ENCODE results near the gene TRIM63. TPM values are rescaled to one million over a fixed set of nuclear protein-coding genes. Genes with fewer than 3 reads are reported as not detected.

Gene TRIM63
- total and polyA plus RNA-seq, 7 donors: 74.2 to 2,937 (median 541) TPM

- 87 to 95% (median 94%) methylated on average over 2 of the region's 2 CpGs for WGBS, 3 donors
- no peak for DNase-seq
Measured at GRCh38 chr1:26015358-26015757, 52.1 kb downstream of the TRIM63 start.

GRCh38 chr1:26014179-26014578, 53.3 kb downstream of the TRIM63 start:
- ATAC-seq: no peak
- no peak for DNase-seq
- 91 to 96% (median 92%) methylated on average over 2 of the region's 2 CpGs for WGBS, 3 donors
- Histone ChIP-seq H3K27ac (no peak overlapping the region), H3K4me3 (no peak overlapping the region), H3K36me3 (ENCODE audit: insufficient read depth in 1 of 2, low read depth in 1 of 2) (peaks cover 0 to 6% of the 10 kb centered on the region in 2 donors), H3K4me1 (peaks cover 19% of the 10 kb centered on the region), H3K9me3 (no peaks in the 10 kb centered on the region), H3K27me3 (ENCODE audit: insufficient read depth in 3 of 3, low read length in 2 of 3) (no peaks in the 10 kb centered on the region)
- TF ChIP-seq, protein P1, sequence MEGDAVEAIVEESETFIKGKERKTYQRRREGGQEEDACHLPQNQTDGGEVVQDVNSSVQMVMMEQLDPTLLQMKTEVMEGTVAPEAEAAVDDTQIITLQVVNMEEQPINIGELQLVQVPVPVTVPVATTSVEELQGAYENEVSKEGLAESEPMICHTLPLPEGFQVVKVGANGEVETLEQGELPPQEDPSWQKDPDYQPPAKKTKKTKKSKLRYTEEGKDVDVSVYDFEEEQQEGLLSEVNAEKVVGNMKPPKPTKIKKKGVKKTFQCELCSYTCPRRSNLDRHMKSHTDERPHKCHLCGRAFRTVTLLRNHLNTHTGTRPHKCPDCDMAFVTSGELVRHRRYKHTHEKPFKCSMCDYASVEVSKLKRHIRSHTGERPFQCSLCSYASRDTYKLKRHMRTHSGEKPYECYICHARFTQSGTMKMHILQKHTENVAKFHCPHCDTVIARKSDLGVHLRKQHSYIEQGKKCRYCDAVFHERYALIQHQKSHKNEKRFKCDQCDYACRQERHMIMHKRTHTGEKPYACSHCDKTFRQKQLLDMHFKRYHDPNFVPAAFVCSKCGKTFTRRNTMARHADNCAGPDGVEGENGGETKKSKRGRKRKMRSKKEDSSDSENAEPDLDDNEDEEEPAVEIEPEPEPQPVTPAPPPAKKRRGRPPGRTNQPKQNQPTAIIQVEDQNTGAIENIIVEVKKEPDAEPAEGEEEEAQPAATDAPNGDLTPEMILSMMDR (IDR thresholded peaks at IDR 0.05): no peak
- intact Hi-C loops (cut with DNase I): no loop called here

More at GRCh38 chr1:26015358-26015757, 52.1 kb downstream of the TRIM63 start:
- no peaks in the 10 kb centered on the region for H3K9me3 ChIP-seq
- peaks cover 0 to 6% of the 10 kb centered on the region in 2 donors for H3K36me3 ChIP-seq (ENCODE audit: insufficient read depth in 1 of 2, low read depth in 1 of 2)
- peak in 1 of 4 donors; percentile 16 for ATAC-seq
- no peak overlapping the region for H3K27ac ChIP-seq
- H3K4me1 ChIP-seq: peaks cover 19% of the 10 kb centered on the region
- H3K27me3 ChIP-seq (ENCODE audit: insufficient read depth in 3 of 3, low read length in 2 of 3): no peaks in the 10 kb centered on the region
- no peak overlapping the region for H3K4me3 ChIP-seq
- intact Hi-C loops (cut with DNase I): no loop called here
- TF ChIP-seq, protein P1 (IDR thresholded peaks at IDR 0.05): no peak

DNA sequence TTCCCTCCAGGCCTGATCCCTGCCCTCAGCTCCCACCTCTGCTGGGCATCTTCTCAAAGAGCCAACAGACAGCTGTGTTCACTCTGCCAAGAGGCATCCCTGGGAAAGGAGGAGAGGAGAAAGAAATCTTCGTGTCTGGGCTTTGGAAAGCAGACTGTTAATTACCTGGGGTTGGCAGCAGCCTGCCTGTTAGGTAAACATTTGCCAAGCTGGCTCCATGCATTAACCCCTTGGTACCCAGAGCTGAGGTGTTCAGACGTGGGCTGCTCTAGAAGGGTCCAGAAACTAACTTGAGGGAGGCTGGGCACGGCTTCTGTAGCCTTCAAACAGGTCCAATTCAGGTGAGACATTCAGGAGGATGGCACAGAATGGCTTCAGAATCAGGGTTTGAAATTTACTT, 54.6 kb downstream of the TRIM63 start:
- Histone ChIP-seq H3K36me3 (ENCODE audit: insufficient read depth in 1 of 2, low read depth in 1 of 2) (peaks cover 0 to 6% of the 10 kb centered on the region in 2 donors), H3K4me1 (peaks cover 14% of the 10 kb centered on the region), H3K27me3 (ENCODE audit: insufficient read depth in 3 of 3, low read length in 2 of 3) (no peaks in the 10 kb centered on the region), H3K27ac (no peak overlapping the region), H3K4me3 (no peak overlapping the region), H3K9me3 (no peaks in the 10 kb centered on the region)
- DNase-seq (no peak), ATAC-seq (no peak)
- 66 to 75% (median 73%) methylated on average over 3 of the region's 3 CpGs for WGBS, 3 donors
- TF ChIP-seq, protein P1 (IDR thresholded peaks at IDR 0.05): no peak
- intact Hi-C loops (cut with DNase I): no loop called here

- WGBS, 3 donors: 73 to 83% (median 78%) methylated on average over 3 of the region's 3 CpGs
- Histone ChIP-seq H3K27ac (no peak overlapping the region), H3K4me1 (no peaks in the 10 kb centered on the region), H3K27me3 (ENCODE audit: insufficient read depth in 3 of 3, low read length in 2 of 3) (no peaks in the 10 kb centered on the region), H3K4me3 (no peak overlapping the region), H3K36me3 (ENCODE audit: insufficient read depth in 1 of 2, low read depth in 1 of 2) (peaks cover 0 to 6% of the 10 kb centered on the region in 2 donors), H3K9me3 (no peaks in the 10 kb centered on the region)
- TF ChIP-seq, protein P1 (IDR thresholded peaks at IDR 0.05): no peak
- ATAC-seq (no peak), DNase-seq (no peak)
- intact Hi-C loops (cut with DNase I): no loop called here
Measured at GRCh38 chr1:26010825-26011224, 56.6 kb downstream of the TRIM63 start.

DNA sequence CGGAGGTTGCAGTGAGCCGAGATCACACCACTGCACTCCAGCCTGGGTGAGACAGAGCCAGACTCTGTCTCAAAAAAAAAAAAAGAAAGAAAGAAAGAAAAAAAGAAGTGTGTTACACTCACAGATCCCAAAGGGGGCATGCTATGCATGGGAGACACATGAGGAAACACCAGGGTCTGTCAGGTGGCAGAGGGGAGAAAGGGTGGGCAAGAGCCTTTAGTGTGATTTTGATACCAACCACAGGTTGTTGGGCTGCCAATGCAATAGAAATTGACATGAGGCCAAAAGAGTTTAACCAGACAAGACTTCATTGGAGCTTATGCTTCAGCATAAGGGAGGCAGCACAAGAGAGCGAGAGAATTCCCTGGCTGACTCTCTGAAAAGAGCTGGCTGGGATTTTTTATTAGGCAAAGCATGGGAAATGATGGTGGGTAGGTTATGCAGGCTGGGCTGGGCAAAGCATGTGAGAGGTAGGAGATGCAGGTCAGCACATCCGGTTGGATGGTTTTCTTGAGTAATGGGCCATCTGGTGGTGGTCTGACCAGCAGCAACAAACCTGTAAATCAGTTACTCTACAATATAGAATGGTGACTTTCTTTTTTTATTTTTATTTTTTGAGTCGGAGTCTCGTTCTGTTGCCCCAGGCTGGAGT, 57.5 kb downstream of the TRIM63 start:
- DNase-seq: no peak
- intact Hi-C loops (cut with DNase I): no loop called here

More for the DNA sequence above, 57.5 kb downstream of the TRIM63 start:
- WGBS, 3 donors: 71 to 82% (median 78%) methylated on average over 6 of the region's 6 CpGs
- TF ChIP-seq, protein P1 (IDR thresholded peaks at IDR 0.05): no peak
- Histone ChIP-seq H3K36me3 (ENCODE audit: insufficient read depth in 1 of 2, low read depth in 1 of 2) (no peaks in the 10 kb centered on the region), H3K4me1 (no peaks in the 10 kb centered on the region), H3K9me3 (no peaks in the 10 kb centered on the region), H3K4me3 (no peak overlapping the region), H3K27ac (no peak overlapping the region), H3K27me3 (ENCODE audit: insufficient read depth in 3 of 3, low read length in 2 of 3) (no peaks in the 10 kb centered on the region)
- ATAC-seq: no peak

Measured in psoas muscle (tissue), 8 donors.